Activated naive CD4-positive, alpha-beta T cell treated with anti-CD3 and anti-CD28 coated beads, Interleukin-2, amount 50 U/mL, for 72 hours (primary cell): Measurements from ENCODE around the gene RAB44. TPM values are rescaled to one million over a fixed set of nuclear protein-coding genes. Genes with fewer than 3 reads are reported as not detected.
A peak's percentile ranks its signal among the peaks of the same experiment; 100 is the strongest.
"Not testable (repeated sequence)": the region's sequence is repeated elsewhere in the genome, so short reads cannot be mapped to it uniquely, and the experiment has no call there.

Source experiments
- ATAC-seq, 2 donors: fragments of 150-1000 bp; cut with Tn5 transposase; 2 replicates each; pipeline ENCODE4 v1.10.0; 2021; ENCODE audit warnings: mild to moderate bottlenecking in 2 of 2, moderate library complexity in 2 of 2
- DNase-seq, 2 donors: peaks; one replicate each; pipeline ENCODE4 v3.0.0; 2021 to 2022; ENCODE audit warnings: low spot score in 2 of 2
- H3K27ac Mint-ChIP-seq, 2 donors: one replicate each; pipeline ENCODE4 v1.8.0; 2022; ENCODE audit warnings: mild to moderate bottlenecking in 2 of 2, mixed read lengths in 2 of 2
- H3K36me3 Mint-ChIP-seq, 2 donors: one replicate each; pipeline ENCODE4 v1.8.0; 2022; ENCODE audit warnings: mixed read lengths in 2 of 2
- H3K9me3 Mint-ChIP-seq, 2 donors: one replicate each; pipeline ENCODE4 v1.8.0; 2022; ENCODE audit warnings: mixed read lengths in 2 of 2
- total RNA-seq, 2 donors: library from RNA; stranded (reverse); gene quantifications; one replicate each; pipeline ENCODE4 v1.2.3, GENCODE V29; 2022

Gene RAB44
- under 1 TPM; 0.07 to 0.12 TPM for total RNA-seq

- DNase-seq, result peak in 1 of 2 donors; percentile 52
- H3K9me3 Mint-ChIP-seq, result no peaks in the 10 kb centered on the region
- H3K27ac Mint-ChIP-seq, result peak within 1 kb of the TSS; percentile 3 to 19
- no peaks in the 10 kb centered on the region for H3K36me3 Mint-ChIP-seq
- no peak for ATAC-seq
Measured at GRCh38 chr6:36697481-36697903, at the start of gene RAB44. TSS of gene RAB44 (plus strand) at chr6:36697826. CDS start at chr6:36704236, 6,410 bp downstream.

DNA sequence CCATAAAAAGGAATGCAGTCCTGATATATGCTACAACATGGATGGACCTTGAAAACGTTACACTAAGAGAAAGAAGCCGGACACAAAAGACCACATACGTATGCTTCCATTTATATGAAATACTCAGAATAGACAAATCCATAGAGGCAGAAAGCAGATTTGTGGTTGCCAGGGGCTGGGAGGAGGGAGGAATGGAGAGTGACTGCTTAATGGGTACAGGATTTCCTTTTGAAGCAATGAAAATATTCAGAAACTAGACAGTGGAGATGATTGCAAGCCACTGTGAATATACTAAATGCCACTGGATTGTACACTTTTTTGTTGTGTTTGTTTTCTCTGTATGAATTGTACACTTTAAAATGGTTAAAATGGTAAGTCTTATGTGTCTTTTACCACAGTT is 48.5 kb upstream of the RAB44 start:
- H3K27ac Mint-ChIP-seq, result no peak overlapping the region
- no peak for DNase-seq
- no peaks in the 10 kb centered on the region for H3K9me3 Mint-ChIP-seq

DNA sequence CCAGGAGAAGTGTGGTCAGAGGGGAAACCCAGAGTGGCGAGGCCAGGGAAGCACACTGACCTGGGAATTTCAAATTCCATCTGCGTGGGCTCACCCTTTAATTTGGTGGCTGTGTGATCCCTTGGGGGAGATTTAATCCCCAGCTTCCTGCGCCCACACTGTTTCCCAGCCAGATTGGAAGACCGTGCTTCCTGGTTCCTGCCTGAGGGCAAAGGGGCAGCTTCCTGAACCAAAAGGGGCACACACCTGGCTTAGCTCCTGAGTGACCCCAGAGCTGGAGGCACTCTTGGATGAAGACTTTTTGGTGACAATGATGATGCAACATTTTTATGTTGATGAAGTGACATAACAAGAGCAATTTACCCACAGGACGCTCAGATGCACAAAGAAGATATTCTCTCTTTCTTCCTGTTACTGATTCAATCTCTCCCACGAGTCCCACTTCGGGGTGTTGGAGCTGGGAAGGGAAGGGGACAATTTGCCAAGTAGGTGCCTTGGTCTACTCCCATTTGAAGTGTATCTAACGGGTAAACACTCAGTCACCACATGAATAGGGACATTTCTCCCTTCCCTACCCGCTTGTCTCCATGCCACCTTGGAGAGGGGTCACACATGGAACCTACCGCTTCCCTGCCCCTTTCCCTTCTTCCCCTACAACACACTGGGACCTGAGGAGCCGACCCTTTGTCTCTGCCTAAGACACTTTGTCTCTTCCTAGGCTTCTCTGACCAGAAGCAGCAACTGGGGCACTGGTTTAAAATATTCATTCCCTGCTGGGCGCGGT is 47.7 kb upstream of the RAB44 start:
- DNase-seq, result no peak
- ATAC-seq, result no peak
- H3K27ac Mint-ChIP-seq, result no peak overlapping the region
- H3K36me3 Mint-ChIP-seq, result no peaks in the 10 kb centered on the region
- H3K9me3 Mint-ChIP-seq, result no peaks in the 10 kb centered on the region

More for the DNA sequence above, 48.5 kb upstream of the RAB44 start:
- no peaks in the 10 kb centered on the region for H3K36me3 Mint-ChIP-seq
- ATAC-seq, result no peak

- H3K36me3 Mint-ChIP-seq, result no peaks in the 10 kb centered on the region
- no peaks in the 10 kb centered on the region for H3K9me3 Mint-ChIP-seq
- DNase-seq (no peak), ATAC-seq (no peak)
- no peak overlapping the region for H3K27ac Mint-ChIP-seq
Measured at GRCh38 chr6:36650848-36651478, 46.7 kb upstream of the RAB44 start.

DNA sequence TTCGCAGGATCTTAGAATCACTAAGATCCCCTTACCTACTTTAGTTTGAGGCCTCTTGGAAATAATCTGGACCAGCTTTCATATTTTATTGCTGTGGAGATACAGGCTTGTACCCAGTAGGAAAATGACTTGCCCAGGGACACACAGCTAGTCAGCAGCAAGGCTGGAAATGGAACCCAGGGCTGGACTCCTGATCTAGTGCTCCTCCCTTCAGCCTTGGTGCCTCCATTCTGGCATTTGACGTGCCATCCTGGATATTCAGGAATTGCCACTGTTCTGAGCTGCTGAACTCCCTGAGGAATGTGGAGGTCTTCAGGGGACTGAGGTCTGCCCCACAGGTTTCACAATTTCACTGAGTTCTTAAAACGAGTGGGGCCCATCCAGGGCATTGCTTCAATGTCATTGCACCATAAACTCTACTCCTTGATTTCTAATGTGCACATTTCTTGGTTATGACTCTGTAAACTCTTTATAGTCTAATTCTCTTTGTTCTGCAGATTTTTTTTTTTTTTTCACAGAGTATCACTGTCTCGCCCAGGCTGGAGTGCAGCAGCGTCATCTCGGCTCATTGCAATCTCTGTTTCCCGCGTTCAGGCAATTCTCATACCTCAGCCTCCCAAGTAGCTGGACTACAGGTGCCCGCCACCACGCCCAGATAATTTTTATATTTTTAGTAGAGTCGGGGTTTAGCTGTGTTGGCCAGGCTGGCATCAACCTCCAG is 45.8 kb upstream of the RAB44 start:
- Mint-ChIP-seq H3K27ac (no peak overlapping the region), H3K36me3 (no peaks in the 10 kb centered on the region), H3K9me3 (no peaks in the 10 kb centered on the region)
- DNase-seq (no peak), ATAC-seq (no peak)

DNA sequence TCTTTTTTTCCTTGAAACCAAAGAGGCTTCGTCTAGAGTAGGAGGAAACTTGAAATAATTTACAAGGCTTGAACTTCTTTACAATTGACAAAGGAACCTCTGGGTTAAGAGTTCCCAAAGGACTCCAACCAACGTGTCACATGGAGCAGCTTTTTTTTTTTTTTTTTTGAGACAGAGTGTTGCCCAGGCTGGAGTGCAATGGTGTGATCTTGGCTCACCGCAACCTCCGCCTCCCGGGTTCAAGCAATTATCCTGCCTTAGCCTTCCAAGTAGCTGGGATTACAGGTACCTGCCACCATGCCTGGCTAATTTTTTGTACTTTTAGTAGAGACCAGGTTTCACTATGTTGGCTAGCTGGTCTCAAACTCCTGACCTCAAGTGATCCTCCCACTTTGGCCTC is 43.2 kb upstream of the RAB44 start:
- H3K36me3 Mint-ChIP-seq, H3K27ac Mint-ChIP-seq, DNase-seq, ATAC-seq, H3K9me3 Mint-ChIP-seq: not testable (repeated sequence)

DNA sequence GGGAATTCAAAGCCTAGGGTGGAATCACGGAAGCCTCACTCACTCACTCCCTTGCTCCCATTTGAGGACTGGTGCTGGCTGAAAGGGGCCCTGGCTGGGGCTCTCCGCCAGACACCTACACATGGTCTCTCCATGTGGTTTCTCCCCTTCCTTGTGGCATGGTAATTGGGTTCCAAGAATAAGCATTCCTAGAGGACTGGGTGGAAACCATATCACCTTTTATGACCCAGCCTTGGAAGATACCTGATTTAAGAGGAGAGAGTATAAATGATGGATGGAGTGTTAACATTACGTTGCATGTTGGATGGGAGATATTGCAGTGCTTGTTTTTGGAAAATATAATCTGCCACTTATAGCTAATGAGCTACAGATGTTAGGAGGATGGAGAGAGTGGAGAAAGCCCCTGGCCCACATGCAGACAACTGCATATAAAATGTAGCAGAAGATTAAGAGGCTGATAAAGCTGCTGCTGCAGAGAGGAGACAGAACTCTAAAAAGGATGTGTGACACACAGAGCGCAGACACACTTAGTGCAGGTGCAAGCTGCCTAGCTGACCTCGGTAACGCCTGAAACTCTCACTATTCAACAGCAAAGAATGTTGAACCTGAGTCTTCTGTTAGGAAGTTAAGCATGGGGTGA is 42.4 kb upstream of the RAB44 start:
- ATAC-seq (no peak), DNase-seq (no peak)
- Mint-ChIP-seq H3K9me3 (no peaks in the 10 kb centered on the region), H3K36me3 (no peaks in the 10 kb centered on the region), H3K27ac (no peak overlapping the region)

DNA sequence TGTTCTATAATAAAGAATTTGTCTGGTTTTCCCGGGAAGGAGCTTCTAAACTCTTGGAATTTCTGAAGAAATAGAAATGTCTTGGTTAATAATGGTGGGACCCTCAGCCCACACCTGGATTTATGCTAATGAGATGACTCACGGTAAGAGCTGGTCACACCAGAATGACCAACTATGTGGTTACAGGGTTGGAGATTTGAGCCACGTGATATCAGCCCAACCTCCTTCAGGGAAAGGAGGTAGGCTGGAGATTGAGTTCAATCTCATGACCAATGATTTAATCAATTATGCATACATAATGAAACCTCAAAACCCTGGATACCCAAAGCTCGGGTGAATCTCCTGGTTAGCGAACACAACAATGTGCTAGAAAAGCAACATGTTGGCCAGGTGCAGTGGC is 41.2 kb upstream of the RAB44 start:
- DNase-seq (no peak), ATAC-seq (no peak)
- Mint-ChIP-seq H3K36me3 (no peaks in the 10 kb centered on the region), H3K9me3 (no peaks in the 10 kb centered on the region), H3K27ac (no peak overlapping the region)

- no peaks in the 10 kb centered on the region for H3K36me3 Mint-ChIP-seq
- ATAC-seq, result no peak
- no peaks in the 10 kb centered on the region for H3K9me3 Mint-ChIP-seq
Measured at GRCh38 chr6:36657271-36657670, 40.4 kb upstream of the RAB44 start.

DNA sequence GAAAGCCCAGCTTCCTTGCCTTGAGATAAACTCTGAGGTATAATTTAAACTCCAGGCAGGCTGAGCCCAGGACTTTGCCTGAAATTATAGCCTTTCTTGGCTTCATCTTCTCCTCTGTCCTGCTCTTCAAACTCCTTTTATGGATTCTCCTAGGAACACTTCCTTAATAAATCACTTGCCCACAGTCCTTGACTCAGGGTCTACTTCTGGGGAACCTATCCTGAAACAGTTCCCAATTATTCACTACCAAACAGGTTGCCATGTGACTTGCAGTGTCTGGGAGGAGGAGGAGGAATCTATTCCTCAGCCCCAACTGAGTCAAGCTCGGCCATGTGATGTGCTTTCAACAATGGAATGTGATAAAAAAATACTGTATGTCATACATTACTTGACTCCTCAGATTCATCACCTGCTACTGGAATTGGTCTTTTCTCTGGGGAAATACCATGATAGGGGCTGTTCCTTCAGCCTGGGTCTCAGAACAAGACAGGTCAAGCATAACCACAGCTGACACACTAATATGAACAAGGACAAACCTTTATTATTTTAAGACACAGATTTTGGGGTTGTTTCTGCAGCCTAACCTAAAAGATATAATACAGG is 39.6 kb upstream of the RAB44 start:
- H3K36me3 Mint-ChIP-seq, result no peaks in the 10 kb centered on the region
- no peaks in the 10 kb centered on the region for H3K9me3 Mint-ChIP-seq
- no peak overlapping the region for H3K27ac Mint-ChIP-seq
- DNase-seq (no peak), ATAC-seq (no peak)

More at GRCh38 chr6:36657271-36657670, 40.4 kb upstream of the RAB44 start:
- no peak overlapping the region for H3K27ac Mint-ChIP-seq
- no peak for DNase-seq

GRCh38 chr6:36659271-36659670 is 38.4 kb upstream of the RAB44 start:
- ATAC-seq (no peak), DNase-seq (no peak)
- Mint-ChIP-seq H3K27ac (no peak overlapping the region), H3K9me3 (no peaks in the 10 kb centered on the region), H3K36me3 (no peaks in the 10 kb centered on the region)

- DNase-seq, result no peak
- Mint-ChIP-seq H3K36me3 (no peaks in the 10 kb centered on the region), H3K27ac (no peak overlapping the region), H3K9me3 (no peaks in the 10 kb centered on the region)
- peak in 1 of 2 donors; percentile 25 for ATAC-seq
Measured at GRCh38 chr6:36660771-36661471, 36.7 kb upstream of the RAB44 start.

DNA sequence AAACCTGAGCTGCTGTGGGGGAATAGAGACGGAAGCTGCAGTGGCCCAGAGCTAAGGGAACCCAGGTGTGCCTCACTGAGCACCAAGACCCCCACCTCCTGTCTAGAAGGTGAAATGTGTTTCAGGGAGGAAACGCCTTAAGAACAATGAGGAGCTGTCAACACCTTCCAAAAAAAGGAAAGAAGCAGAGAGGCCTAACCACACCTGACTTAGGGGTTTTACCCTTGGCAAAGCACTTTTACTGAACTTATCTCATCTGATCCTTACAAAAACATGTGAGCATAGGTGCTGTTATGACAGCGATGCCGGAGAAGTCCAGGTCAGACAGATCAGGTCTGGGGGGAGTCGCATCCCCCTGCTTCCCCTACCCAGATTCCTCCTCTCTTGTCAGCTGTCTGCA is 35.2 kb upstream of the RAB44 start:
- Mint-ChIP-seq H3K36me3 (no peaks in the 10 kb centered on the region), H3K27ac (no peak overlapping the region), H3K9me3 (no peaks in the 10 kb centered on the region)
- ATAC-seq, result peak; percentile 18 to 27
- no peak for DNase-seq

GRCh38 chr6:36662827-36663256 is 34.8 kb upstream of the RAB44 start:
- ATAC-seq, result peak in 1 of 2 donors; percentile 32
- no peaks in the 10 kb centered on the region for H3K36me3 Mint-ChIP-seq
- H3K9me3 Mint-ChIP-seq, result no peaks in the 10 kb centered on the region
- peak overlapping the region in 1 of 2 donors; percentile 2 for H3K27ac Mint-ChIP-seq
- no peak for DNase-seq

DNA sequence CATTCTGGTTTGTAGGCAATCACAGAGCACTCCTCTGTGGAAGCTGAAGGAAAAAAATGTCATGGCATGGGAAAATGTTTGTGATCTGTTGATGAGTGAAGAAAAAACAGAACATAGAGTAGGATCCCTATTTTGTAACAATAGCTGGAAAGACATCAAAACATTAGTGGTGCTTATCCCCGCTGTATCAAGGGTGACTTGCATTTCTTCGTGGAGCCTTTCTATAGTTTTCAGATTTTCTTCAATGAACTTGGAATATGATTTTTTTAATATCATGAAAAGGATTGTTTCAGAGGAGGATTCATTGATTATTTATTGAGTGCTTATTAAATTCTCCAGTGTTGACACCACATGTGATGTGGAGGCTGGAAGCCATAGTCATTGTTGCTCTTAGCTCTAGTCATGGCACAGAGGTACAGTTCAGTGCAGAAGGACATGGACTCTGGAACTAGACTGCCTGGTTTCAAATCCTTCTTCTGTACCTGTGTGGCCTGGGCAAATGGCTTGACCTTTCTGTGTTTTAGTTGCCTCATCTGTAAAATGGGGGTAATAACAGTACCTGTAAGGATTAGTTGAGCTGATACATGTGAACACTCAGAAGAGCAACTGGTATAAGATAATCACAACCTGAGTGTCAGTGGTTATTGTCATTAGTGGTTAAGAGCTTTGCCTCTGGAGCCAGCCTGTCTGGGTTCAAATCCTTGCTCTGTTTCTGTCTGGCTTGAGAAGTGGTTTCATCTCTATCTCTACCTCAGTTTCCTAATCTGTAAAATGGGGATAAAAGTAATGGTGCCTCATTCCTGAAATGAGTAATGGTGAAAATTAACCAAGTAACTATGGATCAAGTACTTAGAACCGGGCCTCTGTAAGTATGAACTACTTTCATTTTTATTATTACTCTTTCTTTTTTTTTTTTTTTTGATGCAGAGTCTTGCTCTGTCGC is 33.9 kb upstream of the RAB44 start:
- ATAC-seq, result peak; percentile 43 to 48

More for the DNA sequence above, 33.9 kb upstream of the RAB44 start:
- H3K27ac Mint-ChIP-seq, result no peak overlapping the region
- no peak for DNase-seq
- no peaks in the 10 kb centered on the region for H3K36me3 Mint-ChIP-seq
- no peaks in the 10 kb centered on the region for H3K9me3 Mint-ChIP-seq
